Activated T-cell treated with anti-CD3 and anti-CD28 coated beads for 1 hour (primary cell): ENCODE data around the gene NCOA7.

ENCODE experiments used
- DNase-seq: peaks from one replicate; pipeline ENCODE4 v3.0.0-alpha.2; 2020; ENCODE audit warnings: low read depth

The NCOA7 gene, protein sequence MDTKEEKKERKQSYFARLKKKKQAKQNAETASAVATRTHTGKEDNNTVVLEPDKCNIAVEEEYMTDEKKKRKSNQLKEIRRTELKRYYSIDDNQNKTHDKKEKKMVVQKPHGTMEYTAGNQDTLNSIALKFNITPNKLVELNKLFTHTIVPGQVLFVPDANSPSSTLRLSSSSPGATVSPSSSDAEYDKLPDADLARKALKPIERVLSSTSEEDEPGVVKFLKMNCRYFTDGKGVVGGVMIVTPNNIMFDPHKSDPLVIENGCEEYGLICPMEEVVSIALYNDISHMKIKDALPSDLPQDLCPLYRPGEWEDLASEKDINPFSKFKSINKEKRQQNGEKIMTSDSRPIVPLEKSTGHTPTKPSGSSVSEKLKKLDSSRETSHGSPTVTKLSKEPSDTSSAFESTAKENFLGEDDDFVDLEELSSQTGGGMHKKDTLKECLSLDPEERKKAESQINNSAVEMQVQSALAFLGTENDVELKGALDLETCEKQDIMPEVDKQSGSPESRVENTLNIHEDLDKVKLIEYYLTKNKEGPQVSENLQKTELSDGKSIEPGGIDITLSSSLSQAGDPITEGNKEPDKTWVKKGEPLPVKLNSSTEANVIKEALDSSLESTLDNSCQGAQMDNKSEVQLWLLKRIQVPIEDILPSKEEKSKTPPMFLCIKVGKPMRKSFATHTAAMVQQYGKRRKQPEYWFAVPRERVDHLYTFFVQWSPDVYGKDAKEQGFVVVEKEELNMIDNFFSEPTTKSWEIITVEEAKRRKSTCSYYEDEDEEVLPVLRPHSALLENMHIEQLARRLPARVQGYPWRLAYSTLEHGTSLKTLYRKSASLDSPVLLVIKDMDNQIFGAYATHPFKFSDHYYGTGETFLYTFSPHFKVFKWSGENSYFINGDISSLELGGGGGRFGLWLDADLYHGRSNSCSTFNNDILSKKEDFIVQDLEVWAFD

DNA sequence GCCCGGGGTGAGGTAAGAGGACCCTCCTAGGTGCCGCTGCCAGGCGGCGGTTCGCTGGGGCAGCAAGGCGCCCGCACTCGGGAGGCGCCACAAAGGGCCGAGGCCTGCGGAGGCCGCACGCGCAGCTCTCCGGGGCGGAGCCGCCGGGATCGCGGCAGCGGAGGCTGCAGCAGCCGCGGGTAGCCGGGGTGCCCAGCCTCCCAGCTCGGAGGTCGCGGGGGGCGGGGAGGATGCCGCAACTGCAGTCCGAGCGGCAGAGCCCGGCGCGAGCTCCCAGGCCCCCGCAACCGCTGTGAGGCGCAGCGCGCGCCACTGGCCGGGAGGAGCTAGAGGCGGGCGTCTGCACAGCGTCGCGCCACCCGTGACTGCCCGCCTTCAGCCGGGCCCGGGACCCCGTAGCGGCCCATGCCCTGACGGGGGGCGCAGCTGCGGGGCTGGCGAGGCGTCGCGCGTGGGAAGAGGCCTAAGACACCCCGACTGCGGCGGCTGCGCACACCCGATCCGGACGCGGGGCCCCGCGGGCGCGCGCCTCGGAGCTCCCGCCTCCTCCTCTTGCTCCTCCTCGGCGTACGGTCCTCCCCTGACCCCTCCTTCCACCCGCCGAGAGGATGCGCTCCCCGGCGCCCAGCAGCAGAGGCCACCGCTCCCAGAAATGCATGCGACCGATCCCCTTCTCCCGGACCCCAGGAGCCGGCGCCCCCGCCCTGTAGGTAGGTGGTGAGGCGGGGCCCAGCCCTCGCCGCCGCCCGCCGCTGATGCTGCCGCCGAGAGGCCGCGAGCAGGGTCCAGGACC, at the start of gene NCOA7:
Gene NCOA7 (plus strand): TSS at position 603 of the 793 bp plus-strand sequence. CDS start 24,395 bp downstream, outside the sequence.
- peak; percentile 67 for DNase-seq

DNA sequence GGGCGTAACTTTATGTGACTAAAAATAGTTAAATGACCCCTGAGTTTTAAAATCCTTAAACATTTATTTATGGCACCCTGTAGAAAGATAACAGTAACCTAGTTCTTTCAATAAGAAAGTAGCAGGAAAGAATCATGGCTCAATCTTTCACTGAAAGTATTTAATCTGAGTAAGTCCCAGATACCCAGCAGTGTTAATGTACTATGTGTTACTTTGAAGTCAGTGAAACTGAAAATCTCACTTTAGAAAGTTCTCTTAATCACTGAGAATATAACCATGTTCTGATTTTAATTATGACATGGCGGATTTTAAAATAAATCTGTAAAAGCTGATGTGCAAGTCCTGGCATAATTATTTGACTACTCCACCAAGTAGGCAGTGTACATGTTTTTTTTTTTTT, 49.4 kb upstream of the NCOA7 start:
- DNase-seq = no peak

DNA sequence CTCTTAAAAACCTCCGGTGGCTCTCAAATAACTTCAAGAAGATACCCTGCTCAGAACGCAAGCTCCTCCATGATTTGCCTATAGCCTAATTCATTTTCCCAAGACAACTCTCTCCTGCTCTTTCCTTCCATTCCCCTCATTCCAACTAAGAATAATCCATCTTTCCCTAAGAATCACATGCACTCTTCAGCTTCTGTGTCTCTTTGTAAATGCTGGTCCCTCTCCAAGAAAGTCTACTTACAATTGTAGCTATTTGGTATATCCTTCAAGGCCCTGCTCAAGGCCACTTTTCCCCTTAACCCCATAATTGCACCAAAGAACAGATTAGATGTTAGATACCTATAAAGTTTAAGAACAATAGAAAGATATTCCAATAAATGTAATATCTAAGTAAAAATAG, 48.7 kb upstream of the NCOA7 start:
- no peak for DNase-seq

DNA sequence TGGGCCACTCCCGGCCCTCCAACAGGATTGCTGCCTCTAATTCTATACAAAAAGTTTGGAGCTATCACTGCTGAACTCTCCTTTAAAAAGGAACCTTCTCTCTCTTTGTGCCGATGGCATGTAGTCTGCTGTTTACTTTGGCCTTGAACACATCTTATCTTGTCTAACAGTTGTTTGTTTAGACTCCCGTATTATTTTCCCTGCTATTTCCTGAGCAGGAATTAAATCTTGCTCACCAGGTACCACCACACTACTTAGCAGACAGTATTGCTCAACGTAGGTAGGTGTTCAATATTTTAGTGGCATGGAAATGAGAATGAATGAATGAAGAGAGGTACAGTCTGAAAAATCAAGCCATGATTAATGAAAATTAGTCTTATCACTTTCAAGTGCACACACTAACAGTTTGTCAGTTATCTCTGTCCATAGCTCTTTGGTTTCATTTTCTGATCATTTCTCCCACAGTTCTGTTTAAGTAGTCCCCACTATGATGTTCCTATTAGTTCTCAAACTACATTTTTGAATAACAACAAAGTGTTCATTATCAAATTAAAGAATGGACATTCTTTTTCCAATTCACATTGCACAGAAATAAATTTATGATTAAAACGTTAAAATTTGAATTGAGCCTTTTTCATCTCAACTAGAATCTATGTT, 48.2 kb upstream of the NCOA7 start:
- DNase-seq = no peak

DNA sequence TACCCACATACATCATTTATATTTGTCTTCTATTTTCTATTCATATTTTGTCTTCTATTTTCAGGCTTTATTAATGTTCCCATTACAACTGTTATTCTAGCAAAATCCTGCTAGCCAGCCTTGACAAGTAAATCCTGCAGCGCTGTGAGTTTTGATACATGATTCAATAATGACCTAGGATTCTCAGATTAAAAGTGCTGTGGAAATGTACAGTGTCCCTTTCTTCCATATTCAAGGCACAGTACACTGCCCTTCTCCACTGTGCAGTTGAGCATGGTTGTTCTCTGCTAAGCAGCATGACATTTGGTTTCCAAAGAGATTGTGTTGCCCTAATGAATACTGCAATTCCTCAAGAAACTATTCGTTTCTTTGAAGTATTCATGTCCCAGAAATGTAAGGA, 47.2 kb upstream of the NCOA7 start:
- no peak for DNase-seq

DNA sequence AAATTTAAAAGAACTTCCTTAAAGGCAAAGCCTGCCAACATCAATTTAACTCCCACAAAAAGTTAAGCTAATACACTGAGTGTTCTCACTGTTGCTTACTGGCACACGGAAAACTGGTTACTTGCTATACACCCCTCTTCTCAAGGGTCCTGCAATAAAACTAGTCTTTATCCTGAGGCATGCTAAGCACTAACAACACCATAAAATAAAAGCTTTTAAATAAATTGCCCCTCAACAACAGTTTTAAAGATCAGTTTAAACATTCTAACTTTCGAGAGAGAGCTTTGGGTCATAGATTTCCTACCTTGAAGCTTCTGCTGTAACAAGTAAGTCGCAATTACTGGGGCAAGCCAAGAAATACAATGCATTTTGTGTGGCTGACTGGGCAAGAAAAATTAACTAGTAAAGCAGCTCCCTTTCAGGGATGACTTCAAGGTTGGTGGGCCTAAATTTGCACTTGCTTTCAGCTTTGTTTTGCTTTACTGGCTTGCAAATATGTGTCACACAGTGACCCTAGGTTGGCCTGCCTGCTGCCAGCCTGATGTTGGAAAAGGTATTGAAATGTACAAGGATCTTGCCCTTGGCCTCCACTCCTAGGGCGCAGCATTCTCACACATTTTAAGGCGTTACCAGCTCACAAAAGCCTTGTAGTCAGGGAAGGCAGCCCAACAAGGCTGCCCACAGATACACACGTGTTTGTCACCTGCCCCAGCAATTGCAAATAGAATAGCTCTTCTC, 45.3 kb upstream of the NCOA7 start:
- DNase-seq = no peak

DNA sequence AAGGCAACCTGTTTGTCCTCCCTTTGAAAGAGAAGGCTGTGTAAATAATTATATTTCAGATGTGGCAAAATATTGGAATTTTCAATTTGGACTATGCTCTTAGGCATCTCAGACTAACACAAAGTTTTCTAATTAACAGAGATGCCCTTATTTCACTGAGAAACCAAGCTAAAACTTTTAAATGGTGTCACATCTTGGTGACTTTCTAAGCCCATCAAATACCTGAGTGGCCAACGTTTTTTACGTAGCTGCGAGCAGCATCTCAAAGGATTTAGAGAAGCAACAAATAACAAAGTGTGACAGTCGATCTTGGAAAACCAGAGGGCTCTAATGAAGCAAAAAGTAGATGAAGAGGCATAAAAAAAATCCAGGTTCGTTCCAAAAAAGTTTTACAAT, 44.7 kb upstream of the NCOA7 start:
- DNase-seq = no peak

DNA sequence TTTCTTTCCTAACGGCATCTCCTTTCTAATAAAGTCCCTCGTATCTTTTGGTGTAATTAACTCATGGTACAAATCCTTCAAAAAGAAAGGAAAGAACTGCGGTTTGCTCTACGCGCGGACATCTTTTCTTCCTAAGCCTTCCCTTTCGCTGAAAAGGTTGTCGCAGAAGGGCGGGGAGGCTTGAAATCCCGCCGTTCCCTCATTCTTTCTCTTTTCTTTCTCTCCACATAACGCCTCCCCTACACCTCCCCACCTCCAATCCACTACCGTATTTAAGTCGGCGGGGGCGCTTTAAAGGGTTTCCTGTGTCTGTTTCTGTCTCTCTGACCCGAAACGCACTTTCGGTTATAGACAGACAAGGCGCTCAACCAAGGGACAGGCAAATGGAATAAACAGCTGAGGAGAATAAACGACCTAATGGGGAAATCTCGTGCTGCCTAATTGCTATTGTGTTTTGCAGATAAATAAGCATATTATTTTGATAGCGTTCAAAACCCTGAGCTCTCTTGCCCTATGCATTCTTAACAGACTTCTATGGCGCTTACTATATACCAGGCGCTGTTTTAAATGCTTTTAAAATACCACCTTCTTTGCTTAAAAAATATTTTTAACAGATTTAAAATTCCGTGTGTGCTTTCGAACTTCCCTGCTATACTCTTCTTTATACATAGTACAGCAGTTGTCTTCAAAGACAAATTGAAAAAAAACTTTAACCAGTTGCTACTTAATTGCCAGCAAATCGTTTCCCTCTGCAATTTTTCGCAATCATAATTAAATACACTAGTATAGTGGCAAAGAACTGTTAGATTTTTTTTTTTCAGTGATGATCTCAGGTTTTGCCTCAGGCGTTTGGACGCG, 43.8 kb upstream of the NCOA7 start:
- DNase-seq = peak; percentile 55

DNA sequence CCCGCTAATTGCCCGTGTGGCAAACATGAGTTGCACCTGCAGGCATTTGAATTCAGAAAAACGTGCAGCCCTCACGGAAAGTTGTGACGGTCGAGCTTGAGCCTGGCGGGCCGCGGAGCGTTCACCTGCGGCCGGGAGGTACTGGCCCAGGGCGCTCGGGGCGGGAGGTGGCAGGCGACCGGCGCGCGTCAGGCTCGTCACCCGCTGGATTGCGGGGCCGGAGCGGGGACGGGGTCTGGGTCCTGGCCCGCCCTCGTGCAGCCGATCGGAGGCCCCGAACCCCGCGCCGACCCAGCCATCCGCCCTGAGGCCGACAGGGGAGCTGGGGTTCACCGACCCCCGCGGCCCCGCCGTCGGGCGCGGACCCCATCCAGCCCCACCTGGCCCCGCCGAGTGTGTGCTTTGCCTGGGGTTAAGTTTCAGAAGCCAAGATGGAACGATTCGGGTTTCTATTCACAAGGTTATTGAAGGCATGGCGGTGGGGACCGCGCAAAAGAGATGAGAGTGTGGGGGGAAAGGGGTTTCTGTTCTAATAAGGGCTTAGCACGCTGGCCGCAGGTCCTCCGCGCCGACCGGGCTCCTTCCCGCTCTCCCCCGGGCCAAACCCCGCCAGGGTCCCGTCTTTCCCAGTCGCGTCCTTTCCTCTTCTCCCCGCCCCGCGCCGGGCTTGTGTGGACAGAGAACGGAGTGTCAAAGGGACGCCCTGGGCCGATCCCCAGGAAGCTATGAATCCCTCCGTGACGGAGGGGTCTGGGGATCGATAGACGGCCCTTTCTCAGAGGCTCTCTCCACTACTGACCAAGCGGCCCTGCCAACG, 43.0 kb upstream of the NCOA7 start:
- DNase-seq = no peak

DNA sequence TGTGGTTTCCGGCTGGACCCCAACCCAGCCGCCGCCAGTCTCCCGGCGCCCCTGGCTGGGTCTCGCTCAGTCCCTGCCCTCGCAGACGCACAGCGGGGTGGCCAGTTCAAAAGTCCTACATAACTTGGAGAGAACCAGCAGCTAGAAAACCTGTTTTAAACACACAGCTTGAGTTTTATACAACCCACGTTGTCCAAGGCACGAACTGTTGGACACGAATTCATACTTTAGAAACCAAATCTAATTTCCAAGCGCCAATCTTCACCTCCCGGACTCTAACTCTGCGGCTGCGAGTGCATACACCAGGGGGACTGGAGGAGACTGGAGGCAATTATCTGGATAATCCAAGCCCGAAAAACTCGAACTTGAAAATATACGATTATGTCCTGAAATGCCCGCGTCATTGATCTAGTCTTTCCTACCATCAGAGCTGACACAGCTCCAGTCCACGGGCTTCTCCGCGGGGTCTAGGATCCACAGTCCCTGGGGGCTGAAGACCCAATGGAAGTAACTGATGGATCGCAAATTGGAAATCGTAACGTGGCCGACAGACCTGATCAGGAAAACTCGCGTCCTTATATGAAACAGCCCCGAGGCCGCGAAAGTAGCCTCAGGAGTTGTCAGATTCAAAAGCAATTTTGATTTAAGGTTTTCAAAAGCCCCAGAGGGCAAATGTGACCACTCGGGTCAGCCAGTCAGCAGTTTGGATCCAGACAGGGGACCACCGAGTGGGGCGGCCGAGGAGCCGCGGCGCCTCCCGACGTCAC, 42.2 kb upstream of the NCOA7 start:
- no peak for DNase-seq

DNA sequence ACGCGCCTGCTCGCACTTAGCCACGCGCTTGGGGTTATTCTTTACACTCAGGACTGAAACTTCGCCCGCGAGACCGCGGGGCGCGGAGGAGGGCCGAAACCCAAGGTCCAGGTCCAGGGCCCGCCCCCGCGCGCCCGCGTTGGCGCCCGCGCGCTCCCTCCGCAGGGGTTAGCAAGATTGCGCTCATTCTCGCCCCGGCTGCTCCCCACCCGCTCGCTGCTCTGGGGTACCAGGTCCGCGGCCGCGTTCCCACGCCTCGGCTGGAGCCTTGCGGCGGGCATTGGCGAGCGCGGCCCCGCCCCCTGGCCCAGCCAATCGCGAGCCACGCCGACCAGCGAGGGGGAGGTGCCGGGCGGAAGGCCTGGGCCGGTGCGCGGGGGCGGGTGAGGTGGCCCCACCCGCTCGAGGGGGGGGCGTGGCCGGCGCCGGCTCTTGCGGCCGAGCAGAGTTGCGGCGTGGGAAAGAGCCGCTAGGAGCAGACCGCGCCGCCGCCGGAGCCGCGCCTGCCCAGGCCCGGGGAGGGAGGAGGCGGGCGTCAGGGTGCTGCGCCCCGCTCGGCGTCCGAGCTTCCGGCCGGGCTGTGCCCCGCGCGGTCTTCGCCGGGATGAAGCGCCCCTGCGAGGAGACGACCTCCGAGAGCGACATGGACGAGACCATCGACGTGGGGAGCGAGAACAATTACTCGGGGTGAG, 41.4 kb upstream of the NCOA7 start, which contains the start of gene HEY2:
Gene HEY2 (plus strand): TSS at position 460 of the 692 bp plus-strand sequence. CDS start 145 bp downstream, at position 605.
- peak; percentile 71 for DNase-seq

DNA sequence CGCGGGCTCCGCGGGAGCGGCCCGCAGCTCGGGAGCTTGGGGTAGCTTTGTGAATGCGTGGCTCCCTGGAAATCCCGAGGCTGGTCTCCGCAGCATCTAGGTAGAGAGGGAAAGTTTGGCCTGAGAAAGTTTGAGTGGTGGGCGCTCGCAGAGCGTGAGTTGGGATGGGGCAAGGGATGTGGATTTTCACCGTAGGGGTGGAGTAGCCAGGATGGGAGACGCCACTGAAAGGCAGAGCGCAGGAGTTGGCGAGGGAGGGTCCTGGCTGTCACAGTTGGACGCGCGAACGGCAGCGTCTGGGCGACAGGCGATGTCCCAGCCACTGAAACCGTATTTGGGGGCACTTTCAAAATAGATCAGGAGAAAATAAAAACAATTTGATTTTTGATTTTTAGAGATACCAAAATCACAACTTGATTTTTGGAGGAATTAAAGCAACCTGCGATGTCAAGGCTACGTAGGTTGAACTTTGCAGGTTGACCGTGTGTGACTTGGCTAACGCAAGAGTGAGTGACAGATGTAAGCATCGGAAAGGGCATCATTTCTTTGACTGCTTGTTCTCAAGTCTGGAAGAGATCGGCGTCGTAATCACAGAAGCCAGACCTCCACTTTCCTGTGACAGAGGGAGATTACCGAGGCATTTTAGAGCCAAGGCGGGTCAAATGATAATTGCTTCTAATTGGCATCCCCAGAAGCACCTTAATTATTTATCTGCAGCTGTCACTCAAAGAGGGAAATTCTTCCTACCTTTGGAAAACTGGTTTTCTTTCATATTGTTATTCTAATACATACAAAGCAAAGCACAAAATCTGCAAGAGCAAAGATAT, 40.7 kb upstream of the NCOA7 start:
- no peak for DNase-seq

DNA sequence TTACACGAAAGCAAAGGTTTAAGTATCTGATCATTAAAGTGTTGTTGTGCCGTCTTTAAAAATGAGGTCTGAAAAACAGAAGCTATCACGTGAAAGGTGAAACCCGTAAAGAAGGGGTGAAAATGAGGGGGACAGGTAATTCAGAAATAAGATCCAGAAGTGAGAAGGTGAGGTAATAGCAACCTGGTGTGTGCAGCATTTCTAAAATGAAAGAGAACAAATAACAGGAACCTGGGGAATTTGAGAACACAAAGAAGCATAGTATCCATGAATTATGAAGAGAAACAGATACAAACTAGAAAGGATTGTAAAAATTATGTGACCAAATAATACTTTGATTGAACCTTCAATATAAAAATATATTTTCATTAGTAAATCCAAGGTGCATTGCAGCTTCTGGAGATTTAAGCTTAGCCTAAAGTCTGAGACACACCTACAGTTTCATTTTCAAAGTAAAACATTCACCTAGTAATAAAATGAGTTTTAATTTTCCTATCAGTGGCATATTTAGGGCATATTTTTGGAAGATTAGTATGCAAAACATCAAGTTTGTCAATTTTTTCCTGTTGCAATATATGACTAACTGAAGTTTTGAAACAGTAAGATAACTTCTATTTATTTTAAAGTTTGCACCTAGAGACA, 39.9 kb upstream of the NCOA7 start:
- DNase-seq = no peak

DNA sequence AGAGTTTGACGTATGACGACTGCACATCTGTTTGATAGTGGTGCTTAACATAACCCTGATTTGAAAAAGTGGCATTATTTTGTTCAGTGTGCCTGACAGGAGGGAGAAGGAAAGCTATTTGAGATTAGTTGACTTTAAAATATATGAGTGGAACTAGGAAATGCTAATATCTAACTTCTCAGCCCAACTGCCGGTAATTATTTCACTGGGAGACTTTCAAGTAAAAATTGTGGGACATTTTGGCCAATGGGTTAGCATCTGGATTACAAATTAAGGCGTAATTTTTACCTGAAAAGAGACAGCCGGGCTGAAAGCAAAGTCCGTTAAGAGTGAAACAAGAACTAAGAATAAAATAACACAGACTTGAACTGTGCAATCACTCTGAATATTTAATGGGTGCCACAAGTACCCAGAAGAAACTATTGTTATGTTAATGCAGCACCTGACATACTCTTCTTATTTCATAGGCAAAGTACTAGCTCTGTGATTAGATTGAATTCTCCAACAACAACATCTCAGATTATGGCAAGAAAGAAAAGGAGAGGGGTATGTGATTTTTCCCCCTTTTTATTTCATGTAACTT, 39.3 kb upstream of the NCOA7 start:
- DNase-seq = no peak

DNA sequence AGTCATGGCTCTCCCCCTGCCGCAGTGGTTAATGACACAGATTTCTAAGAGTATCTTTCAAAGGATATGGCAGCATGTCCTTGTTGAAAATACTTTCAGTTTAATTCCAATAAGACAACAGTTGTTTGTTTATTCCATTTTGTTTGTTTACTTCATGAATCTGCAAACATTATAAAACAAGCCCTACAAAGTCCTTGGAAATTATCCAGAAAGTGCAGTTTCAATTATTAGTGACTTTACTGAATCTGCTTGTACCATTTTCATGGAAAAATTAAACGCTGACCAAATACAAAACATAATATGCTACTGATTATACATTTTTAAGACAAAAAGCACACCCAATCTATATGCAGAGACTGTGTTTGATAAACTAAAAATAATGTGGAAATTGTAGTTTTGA, 38.0 kb upstream of the NCOA7 start:
- no peak for DNase-seq
